ENCODE results near the gene COL18A1.

Gene COL18A1

DNA sequence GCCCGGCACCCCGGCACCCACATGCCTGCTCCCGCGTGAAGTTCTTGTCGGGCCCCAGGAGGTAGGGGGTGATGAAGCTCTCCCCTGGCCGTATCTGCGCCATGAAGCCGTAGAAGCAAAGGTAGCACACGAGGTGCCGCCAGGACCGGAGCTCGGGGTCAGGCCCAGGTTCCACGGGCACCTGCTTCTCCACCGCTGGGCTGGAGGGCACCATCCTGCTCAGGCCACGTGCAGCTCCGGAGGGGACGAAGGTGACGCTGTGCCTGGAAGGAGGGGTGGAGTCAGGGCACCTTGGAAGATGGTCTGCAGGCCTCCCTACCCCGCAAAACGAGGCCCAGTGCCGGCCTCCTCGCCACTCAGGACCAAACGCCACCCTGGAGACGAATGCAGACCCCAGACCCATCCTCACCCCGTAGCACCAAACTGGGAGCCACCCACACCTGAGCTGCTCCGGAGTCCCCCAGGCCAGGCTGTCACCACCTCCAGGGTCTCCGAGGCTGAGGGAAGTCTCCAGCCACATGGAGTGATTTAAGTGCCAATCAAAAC lies 132.9 kb downstream of the COL18A1 start:
- DNase-seq = no peak

DNA sequence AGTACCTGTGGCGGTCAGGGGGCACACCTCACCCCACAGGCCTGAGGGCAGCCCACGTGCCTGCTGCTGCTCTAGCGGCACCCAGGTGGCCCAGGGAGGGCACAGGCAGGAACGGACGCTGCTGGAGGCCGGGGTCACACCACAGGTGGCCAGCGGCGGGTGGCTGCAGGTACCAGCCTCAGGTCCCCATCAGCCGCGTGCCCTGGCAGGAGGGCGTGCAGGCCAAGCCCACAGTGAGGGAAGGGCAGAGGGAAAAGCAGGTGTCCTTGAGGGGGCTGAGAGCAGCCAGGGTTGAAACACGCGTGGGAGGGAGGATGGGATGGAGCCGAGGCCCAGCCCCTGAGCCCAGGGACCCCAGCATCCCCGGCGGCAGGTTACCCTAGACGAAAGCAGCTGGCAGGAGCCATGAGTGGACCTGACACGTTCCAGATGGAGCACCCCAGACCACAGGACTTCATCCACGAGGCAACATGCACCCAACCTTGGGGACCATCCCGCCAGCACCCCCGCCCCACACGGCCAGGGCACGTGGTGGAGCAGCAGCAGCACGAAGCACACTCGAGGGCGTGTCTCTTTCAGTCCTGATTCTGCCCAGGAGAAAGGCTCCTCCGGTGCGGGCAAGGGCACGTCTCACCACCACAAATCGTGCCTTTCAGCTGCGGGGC lies 133.5 kb downstream of the COL18A1 start:
- no peak for DNase-seq

DNA sequence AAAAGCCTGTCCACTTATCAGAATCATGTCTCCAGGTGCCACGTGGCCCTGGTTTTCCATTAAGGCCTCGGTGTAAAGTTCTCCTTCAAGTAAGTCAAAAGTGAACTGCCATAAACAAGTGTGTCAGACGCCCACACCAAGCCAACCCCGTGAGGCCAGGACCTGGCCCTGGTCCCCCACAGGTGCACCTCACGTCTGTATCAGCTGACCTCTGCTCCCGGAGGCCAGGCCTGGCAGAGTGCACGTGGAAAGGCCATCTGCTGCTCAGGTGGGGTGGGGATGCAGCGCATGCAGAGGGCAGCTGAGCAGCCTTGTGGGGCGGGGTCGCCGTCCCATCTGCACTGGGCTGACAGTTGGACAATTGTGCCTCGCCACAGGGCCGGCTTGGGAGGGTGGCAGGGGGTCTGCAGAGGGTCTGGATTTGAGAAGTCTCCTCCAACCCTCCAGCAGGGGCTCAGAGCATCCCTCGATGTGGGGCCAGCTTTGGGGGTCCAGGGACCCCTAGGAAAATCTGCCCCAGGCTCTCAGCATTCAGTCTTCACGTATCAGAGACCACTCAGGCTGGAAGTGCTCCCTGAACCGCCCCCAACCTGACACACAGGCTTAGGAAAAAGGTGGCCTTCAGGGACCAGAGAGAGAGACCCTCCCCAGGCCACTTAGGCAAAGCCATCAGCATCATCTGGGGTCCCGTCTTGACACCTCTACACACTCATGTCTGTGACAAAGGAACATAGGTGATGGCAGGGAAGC lies 134.3 kb downstream of the COL18A1 start:
- DNase-seq = no peak

DNA sequence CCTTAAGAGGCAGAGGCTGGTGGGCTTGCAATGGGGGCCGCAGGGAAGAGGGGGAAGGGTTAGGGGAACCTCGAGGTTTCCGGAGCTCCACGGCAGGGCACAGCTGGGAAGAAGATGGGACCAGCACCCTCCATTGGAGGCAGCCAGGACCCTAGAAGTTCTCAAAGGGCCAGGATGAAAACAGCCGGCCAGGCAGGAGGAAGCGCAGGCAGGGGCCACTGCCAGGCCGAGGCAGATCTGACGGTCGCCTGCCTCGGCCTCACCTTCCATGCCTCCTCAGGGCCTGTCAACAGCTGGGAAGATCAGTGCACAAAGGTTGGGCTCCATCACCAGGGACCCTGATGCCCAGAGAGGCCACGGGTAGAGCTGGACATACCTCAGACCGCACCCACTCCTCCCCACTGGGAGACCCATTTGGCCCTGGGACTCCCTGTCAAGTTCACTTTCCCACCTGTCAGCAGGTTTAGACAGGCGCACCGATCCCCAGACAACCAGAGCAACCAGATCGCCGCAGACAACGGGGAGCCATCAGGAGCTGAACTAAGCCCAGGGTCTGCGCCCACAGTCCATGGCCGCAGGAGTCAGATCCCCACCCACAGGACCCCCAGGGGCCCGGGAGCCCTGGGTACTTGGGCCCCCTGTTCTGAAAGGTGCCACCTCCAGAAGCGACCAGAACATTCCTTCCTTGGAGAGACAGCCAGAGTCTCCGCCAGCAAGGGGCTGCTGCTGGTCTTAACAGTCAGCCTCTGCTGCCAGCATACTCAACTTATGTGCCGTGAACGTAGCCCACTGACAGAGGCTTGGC lies 135.0 kb downstream of the COL18A1 start:
- no peak for DNase-seq

DNA sequence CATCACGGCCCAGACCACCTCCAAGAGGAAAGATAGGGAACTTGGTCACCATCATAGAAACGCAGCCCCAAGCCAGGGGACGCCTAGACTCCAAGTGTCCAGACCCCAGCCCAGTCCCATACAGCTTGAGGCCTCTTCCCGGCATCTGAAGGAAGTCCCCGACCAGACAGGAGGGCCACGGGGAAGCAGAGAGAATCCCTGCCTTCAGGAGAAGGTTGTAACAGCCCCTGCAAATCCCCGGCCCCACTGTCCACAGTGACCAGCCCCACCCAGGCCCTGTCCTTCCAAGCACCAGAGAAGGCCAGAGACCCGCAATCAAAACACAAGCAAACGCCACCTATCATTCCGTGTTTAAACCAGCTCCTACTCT lies 135.6 kb downstream of the COL18A1 start:
- no peak for DNase-seq

DNA sequence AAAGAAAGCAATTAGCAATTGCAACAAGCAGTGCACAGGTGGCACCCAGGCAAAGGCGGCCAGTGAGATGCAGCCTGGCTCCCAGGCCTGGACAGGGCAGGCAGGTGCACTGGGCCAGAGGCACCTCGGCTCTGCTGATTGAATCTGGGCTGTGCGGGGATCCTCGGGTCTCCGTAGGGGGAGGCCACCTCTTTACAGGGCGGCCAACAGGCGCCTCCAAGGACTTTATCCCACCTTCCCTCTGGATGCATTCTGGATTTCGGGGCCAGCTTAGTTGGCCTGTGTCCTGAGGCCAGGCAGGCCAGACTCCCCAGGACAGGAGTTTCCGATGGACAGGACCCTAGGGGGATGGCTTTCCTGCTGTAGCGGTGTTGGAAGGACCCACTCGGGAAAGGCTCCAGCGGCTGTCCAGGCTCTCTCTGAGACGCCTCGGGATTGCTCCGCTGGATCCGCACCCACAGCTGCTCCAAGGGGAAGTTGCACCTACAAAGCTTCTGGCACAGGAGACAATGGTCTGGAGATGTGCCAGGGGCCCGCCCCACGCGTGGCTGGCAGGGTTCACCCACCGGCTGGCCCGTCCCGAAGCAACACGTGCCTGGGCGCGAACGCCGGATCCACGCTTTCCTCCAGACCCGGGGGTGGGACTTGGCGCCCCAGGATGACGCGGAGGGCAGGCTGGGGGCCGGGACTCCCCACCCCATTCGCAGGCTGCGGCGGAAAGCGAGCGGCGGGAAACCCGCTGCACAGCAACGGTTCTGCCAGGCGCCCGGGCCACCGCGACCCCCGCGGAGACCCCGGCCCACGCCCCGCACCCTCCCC lies 136.5 kb downstream of the COL18A1 start:
- peak; percentile 67 for DNase-seq

DNA sequence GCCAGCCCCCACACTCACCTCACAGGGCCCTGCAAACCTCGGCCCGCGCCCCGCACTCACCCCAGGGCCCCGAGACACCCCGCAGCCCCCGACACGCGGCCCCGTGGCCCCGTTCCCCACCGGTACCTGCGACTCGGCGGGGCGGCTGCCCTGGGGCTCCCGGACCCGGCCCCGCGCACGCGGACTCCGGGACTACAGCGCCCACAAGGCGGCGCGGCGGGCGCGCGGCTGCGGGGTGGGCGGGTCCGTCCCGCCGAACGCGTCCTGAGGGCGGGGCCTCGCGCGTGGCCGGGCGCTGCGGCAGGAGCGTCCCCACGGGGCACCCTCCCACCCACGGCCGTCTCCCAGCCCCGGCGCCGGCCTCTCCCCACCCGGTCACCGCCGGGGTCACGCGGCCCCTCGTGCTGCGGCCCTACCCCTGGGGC lies 137.3 kb downstream of the COL18A1 start, which contains the start of gene SLC19A1:
TSS of gene SLC19A1 (minus strand) at position 199 of the 425 bp plus-strand sequence. CDS start 4,481 bp downstream, outside the sequence.
- DNase-seq = peak; percentile 59

DNA sequence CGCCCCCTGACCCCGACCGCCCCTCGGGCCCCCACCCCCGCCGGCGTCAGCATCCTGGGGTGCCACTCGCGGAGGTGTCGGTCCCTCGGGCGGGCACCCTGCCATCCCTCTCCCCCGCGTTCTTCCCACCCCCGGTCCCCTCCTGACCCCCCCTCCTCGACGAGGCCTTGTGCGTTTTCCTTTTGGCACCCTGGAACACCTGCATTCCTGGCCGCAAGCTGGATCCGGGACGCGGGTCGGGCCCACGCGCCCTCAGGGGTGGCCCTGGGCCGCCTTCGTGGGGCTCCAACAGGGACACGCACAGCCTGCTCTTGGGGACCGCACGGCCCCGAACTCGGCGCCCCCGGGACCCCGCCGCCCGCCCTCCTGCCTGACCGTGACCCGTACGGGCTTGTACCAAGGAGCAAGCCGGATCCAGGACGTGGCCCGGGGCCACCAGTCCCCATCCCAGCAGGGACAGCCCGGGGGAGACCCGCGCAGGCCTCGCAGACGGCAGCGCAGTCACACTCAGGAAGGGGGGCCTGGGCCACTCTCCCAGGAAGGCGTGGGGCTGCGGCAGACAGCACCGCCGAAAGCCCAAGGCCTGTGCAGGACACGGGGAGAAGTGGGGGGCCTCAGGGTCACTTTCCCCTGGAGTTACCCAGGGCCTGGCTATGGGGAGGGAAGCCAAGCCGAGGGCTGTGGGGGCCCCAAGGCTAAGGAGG lies 137.9 kb downstream of the COL18A1 start:
- no peak for DNase-seq

DNA sequence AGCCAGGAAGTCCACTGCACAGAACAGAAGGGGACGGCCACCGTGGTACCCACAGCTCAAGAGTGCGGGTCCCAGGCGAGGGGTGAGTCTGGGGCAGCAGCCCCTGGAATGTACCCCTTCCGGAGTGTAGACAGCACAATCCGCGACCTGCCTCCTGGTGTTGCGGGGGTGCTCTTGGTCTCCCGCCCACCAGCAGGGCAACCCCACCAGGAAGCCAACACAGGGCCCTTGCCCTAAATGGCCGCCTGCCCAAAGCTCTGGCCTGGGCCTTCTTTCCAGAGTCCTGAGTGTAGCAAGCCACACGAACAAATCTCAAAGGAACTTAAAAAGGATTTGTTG lies 138.4 kb downstream of the COL18A1 start:
- DNase-seq = no peak

DNA sequence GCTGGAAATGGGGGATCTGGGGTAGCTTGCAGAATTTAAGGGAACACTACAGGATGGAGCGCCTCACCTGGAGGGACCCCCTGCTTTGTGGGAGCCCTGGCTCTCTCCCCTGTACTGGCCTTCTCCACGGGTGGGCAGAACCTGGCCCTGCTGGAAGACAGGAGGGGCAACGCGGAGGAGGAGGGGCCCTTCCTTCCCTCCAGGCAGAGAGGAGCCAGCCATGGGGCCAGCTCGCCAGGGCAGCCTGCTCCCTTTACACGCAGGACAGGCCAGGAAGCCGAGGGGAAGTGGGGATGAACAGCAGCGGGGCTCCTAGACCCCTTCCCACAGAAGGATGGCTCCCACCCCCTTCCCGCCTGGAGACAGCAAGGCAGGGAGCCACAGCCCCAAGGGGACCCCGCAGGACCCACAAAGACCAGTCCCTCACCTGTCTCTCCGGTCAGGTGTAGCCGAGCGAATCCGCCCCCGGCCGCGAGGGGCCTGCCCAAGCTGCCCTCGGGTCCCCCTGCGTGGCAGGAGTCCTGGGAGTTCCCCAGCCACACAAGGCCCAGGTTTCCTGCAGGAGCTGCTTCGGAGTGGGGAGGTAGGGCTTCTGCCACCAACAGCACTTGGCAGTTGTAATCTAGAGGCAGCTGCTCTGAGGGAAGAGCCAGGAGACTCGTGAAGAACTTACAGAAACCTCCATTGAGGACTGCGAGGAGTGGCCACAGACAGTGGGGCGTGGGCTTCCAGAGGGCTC lies 138.9 kb downstream of the COL18A1 start:
- DNase-seq = no peak

DNA sequence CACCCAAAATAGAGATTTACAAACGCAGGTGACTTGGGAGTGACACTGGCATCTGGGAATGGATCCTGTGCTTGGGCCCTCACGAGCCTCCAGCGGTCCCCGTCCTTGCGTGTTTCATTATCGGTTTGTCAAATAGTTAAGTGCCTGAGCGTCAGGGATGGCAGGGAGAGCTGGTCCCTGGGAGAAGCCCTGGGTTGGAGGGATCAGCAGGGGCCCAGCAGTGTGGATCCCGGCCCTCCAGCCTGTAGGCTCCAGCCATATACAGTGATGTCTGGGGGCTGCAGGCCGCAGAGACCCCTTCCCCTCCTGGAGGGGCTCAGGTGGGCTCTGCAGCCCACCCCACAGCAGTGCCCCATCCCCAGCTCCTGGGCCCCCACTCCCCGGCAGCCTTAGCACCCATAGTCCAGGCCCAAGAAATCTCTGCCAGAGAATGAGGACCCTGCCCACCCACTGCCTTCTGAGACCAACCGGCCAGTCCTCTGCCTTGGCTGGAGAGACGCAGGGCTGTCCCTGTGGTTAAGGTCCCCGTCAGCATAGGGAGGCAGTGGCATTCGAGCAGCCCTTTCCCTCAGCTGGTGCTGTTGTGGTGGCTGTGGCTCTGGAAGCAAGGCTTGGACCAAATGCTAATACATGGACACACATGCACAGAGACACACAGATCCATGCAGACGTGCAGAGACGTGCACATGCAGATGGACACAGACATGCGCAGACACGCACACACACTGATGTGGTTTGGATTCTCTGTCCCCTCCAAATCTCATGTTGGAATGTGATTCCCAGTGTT lies 139.7 kb downstream of the COL18A1 start:
- no peak for DNase-seq

DNA sequence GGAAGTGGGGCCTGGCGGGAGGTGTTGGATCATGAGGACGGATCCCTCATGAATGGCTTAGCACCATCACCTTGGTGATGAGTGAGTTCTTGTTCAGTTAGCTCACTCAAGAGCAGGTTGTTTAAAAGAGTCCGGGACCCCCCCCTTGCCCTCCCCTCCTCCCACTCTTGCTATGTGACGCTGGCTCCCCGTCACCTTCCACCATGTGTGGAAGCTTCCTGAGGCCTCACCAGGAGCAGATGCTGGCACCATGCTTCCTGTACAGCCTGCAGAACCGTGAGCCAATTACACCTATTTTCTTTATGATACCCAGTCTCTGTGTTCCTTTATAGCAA lies 140.2 kb downstream of the COL18A1 start:
- no peak for DNase-seq

DNA sequence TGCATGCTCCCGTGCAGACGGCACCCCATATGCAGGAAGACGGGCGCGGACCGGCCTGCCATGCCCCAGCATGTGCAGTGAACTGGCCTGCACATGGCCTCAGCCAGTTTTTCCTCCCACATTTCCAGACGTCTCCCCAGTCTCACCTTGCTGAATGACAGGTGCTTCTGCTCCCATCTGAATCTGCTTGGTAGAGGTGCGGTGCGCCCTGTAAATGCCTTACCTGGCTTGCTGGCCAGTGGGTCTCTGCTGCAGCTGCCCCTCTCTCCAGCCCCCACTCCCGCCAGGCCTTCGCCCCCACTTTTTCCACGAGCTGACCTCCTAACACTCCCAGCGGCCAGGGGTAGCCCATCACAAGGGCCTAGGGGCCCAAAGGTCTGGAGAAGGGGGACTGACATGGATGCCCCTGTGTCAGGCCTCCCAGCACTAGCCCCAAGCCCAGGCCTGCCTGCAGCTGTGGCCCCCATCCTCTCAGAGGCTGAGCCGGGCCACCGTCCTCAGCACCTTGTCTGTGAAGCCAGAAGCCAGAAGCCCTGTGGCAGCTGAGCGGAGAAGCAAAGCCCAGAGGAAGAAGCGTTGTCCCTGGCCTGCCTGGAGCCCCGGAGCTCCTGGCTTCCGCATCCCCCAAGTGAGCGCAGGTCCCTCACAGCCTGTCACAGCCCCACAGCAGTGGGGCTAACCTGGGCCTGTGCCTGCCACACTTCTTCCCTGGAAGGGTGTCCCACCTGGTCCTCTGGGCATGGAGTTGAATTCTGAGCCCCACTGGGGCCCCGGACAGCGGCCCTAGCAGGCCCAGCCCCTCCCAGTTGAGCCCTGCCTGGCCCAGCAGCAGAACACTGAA lies 140.9 kb downstream of the COL18A1 start:
- no peak for DNase-seq

DNA sequence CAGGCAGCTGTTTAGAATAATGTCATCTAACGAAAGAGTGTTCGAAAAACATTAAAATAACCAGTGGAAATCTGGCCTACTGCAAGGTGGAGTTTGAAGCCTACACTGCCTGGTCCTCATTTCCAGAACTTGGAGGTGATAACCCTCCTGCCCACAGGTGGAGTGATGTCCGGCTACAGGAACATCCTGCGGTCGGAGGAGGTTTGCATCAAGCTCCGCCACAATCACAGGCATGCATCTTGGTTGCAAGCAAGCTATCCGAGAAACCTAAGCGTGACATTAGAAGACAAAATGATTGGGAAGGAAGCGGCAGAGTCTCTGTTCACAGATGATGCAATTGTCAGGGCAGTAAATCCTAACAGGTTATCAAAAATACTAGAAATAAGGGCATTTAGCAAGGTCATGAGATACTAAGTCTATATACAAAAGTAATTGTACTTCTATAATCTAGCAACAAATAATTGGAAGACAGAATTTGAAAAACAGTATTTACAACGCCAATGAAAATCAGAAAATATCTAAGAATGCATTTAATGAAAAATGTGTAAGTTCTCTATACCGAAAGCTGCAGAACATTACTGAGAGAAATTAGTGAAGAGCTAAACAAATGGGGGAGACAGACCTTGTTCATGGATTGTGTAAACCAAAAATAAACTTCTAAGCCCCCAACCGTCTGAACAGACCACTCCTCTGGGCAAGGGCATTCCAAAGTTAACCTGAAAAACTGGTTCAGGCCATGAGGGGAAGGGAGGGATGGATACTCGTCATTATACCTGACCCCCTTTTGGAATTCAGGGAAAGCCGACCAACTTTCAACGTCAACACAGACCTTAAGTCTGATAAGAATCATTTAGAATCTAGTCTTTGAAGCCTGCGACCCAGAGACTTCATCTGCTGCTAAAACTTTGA lies 141.9 kb downstream of the COL18A1 start:
- DNase-seq = no peak

DNA sequence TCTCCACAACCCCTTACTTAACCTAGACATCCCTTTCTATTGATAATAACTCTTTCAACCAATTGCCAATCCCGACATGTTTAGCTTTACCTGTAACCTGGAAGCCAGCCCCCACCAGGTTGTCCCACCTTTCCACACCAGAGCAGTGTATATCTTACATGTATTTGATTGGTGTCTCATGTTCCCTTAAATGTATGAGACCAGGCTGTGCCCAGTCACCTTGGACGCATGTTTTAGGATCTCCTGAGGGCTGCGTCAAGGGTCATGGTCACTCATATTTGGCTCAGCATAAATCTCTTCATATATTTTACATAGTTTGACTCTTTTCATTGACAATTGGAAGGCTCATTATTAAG lies 142.6 kb downstream of the COL18A1 start:
- DNase-seq = no peak

DNA sequence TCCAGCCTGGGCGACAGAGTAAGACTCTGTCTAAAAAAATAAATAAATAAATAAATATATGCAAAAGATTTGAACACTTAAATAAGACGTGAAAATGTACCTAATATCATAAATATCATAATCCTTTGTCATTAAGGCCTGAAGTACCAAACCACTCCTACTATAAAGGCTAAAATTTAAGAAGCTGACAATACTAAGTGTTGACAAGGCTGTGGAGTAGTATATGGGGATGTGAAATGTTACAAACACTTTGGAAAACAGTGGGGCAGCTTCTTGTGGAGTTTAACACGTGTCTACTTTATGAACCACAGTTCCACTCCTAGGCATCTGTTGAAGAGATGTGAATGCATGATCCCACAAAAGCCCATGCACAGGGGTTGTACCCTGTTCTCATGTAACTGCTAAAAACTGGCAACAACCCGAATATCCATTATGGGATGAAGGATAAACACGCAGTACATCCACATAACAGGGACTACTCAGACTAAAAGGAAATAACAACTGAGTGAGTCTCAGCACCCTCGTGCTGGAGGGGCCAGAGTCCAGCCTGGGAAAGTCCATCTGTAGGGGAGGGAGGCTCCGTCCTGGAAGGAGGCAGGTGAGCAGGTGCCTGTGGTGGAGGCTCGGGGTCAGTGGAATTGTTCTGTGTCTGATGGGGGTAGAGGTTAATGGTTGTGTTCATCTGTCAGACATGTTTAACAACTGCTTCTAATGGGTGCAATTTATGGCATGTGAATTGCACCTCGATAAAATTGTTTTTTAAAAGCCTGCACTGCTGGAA lies 143.9 kb downstream of the COL18A1 start:
- no peak for DNase-seq

DNA sequence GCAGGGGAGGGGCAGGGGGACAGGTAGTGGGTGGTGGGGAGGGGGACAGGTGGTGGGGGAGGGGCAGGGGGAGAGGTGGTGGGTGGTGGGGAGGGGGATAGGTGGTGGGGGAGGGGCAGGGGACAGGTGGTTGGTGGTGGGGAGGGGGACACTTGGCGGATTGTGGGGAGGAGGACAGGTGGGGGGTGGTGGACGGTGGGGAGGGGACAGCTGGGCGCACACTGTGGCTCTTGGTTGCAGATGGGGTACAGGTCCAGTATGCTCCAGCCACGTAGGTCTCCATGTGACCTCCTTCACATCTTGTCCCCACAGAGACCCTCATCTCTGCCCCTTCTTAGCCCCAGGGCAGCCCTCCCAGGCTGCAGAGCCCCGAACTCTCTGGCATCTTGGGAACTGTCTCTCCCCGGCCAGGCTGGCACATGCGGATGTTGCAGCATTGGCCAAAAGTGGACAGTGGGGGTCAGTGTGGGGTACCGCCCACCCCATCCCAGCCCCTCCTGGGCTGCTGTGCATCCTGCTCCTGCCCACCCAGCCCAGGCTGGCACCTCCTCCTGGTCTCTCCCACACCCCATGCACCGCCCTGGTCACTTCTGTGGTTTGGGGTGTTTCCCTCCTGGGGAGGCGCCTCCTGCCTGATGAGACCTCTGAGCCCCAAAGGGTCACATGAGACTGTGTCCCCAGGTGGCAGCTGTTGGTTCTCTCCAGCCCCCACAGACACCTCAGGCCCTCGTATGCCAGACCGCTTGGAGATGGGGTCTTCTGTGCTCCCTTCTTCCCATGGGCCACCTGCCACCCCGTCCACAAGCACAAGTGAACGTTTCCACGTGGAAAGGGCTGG lies 144.9 kb downstream of the COL18A1 start:
- no peak for DNase-seq

Measured in GDM1 (cell line).